Trophoblast cell (in vitro differentiated cells and primary cell): ENCODE results near the gene GATA3.

Experiments
- DNase-seq, 2 donors: peaks; one replicate each; pipeline ENCODE4 v3.0.0-alpha.2; 2016
- H2AFZ ChIP-seq: 2 replicates; pipeline ENCODE4 v1.6.1; 2013; ENCODE audit warnings: low read length, moderate library complexity, mild to moderate bottlenecking; ENCODE audit not compliant: insufficient read depth, poor library complexity
- H2AK5ac ChIP-seq: 2 replicates; pipeline ENCODE4 v1.6.1; 2013; ENCODE audit warnings: mild to moderate bottlenecking, low read length
- H2BK120ac ChIP-seq: 2 replicates; pipeline ENCODE4 v1.6.1; 2013; ENCODE audit warnings: low read length, mild to moderate bottlenecking, moderate library complexity; ENCODE audit not compliant: insufficient read depth, poor library complexity
- H2BK12ac ChIP-seq: 2 replicates; pipeline ENCODE4 v1.6.1; 2013; ENCODE audit warnings: mild to moderate bottlenecking, low read length, moderate library complexity
- H2BK5ac ChIP-seq: 2 replicates; pipeline ENCODE4 v1.6.1; 2013; ENCODE audit warnings: low read length, low read depth, moderate library complexity, mild to moderate bottlenecking; ENCODE audit not compliant: poor library complexity
- H3K14ac ChIP-seq: 2 replicates; pipeline ENCODE4 v1.6.1; 2013; ENCODE audit warnings: mild to moderate bottlenecking, low read length
- H3K18ac ChIP-seq: 2 replicates; pipeline ENCODE4 v1.6.1; 2013; ENCODE audit warnings: mild to moderate bottlenecking, low read length
- H3K23ac ChIP-seq: 2 replicates; pipeline ENCODE4 v1.6.1; 2013; ENCODE audit warnings: low read length
- H3K27ac ChIP-seq: 2 replicates; pipeline ENCODE4 v1.5.1; 2013; ENCODE audit warnings: low read depth, mild to moderate bottlenecking, inconsistent platforms, low read length, moderate library complexity
- H3K27me3 ChIP-seq: 2 replicates; pipeline ENCODE4 v1.6.1; 2013; ENCODE audit warnings: inconsistent platforms, mild to moderate bottlenecking, low read length, moderate library complexity; ENCODE audit not compliant: insufficient read depth
- H3K36me3 ChIP-seq, 2 experiments: 1 replicate in 1 of 2; 2 replicates in 1 of 2; pipeline ENCODE4 v1.6.1; 2013; ENCODE audit warnings: low read length in 2 of 2, mild to moderate bottlenecking in 2 of 2, moderate library complexity in 1 of 2; ENCODE audit not compliant: insufficient read depth in 2 of 2, control insufficient read depth in 1 of 2
- H3K4ac ChIP-seq: 2 replicates; pipeline ENCODE4 v1.6.1; 2013; ENCODE audit warnings: low read depth, mild to moderate bottlenecking, low read length, moderate library complexity
- H3K4me1 ChIP-seq, 2 experiments: 1 replicate in 1 of 2; 2 replicates in 1 of 2; pipeline ENCODE4 v1.6.1; 2013; ENCODE audit warnings: low read length in 2 of 2, mild to moderate bottlenecking in 2 of 2, moderate library complexity in 1 of 2; ENCODE audit not compliant: insufficient read depth in 2 of 2, control insufficient read depth in 1 of 2
- H3K4me2 ChIP-seq: 2 replicates; pipeline ENCODE4 v1.6.1; 2013; ENCODE audit warnings: inconsistent platforms, mild to moderate bottlenecking, low read length, moderate library complexity
- H3K4me3 ChIP-seq: 2 replicates; pipeline ENCODE4 v1.5.1; 2013; ENCODE audit warnings: mild to moderate bottlenecking, low read depth, low read length, inconsistent platforms
- H3K79me1 ChIP-seq: one replicate; pipeline ENCODE4 v1.6.1; 2013; ENCODE audit warnings: low read length
- H3K79me2 ChIP-seq: 2 replicates; pipeline ENCODE4 v1.6.1; 2013; ENCODE audit warnings: low read length, mild to moderate bottlenecking; ENCODE audit not compliant: control insufficient read depth, insufficient read depth, poor library complexity
- H3K9ac ChIP-seq: 2 replicates; pipeline ENCODE4 v1.6.1; 2013; ENCODE audit warnings: mild to moderate bottlenecking, low read length
- H3K9me3 ChIP-seq: 2 replicates; pipeline ENCODE4 v1.6.1; 2013; ENCODE audit warnings: low read depth, mild to moderate bottlenecking, control low read depth, inconsistent platforms, low read length; ENCODE audit not compliant: insufficient read depth
- H4K12ac ChIP-seq: 2 replicates; pipeline ENCODE4 v1.6.1; 2013; ENCODE audit warnings: low read depth, mild to moderate bottlenecking, low read length, moderate library complexity
- H4K8ac ChIP-seq: 2 replicates; pipeline ENCODE4 v1.6.1; 2013; ENCODE audit warnings: low read depth, mild to moderate bottlenecking, low read length, moderate library complexity
- H4K91ac ChIP-seq: one replicate; pipeline ENCODE4 v1.6.1; 2013; ENCODE audit warnings: low read depth, mild to moderate bottlenecking, low read length, moderate library complexity
- WGBS: extraction: QIAGEN DNeasy Blood & Tissue Kit; methylation state at CpG from one replicate; pipeline ENCODE4 v1.1.7; 2013; ENCODE audit warnings: missing lambda C conversion rate; ENCODE audit not compliant: insufficient read length, insufficient coverage; ENCODE audit errors: extremely low coverage; 5-methylcytosine and 5-hydroxymethylcytosine counted together

GATA3 gene

GRCh38 chr10:8013619-8014018, 40.9 kb upstream of the GATA3 start:
- H3K79me1 ChIP-seq: no peaks in the 10 kb centered on the region
- no peak for DNase-seq
- H3K9ac ChIP-seq: no peak overlapping the region
- no peak overlapping the region for H3K4ac ChIP-seq
- H3K27ac ChIP-seq: no peak overlapping the region
- no peaks in the 10 kb centered on the region for H3K27me3 ChIP-seq
- no peak overlapping the region for H2BK5ac ChIP-seq
- H4K12ac ChIP-seq: no peak overlapping the region
- no CpG with 5 or more reads among the region's 10 CpGs for WGBS
- H3K4me2 ChIP-seq: no peak overlapping the region
- no peak overlapping the region for H2BK120ac ChIP-seq
- H2AK5ac ChIP-seq: no peak overlapping the region
- no peaks in the 10 kb centered on the region for H3K9me3 ChIP-seq
- no peak overlapping the region for H2BK12ac ChIP-seq
- H3K79me2 ChIP-seq: no peaks in the 10 kb centered on the region
- H4K91ac ChIP-seq: no peak overlapping the region
- H3K14ac ChIP-seq: no peak overlapping the region
- no peak overlapping the region for H2AFZ ChIP-seq
- no peak overlapping the region for H3K23ac ChIP-seq
- H3K4me1 ChIP-seq: peaks cover 2 to 5% of the 10 kb centered on the region in 2 experiments
- H3K4me3 ChIP-seq: no peak overlapping the region
- no peak overlapping the region for H4K8ac ChIP-seq
- peaks cover 9 to 10% of the 10 kb centered on the region in 2 experiments for H3K36me3 ChIP-seq
- H3K18ac ChIP-seq: no peak overlapping the region

GRCh38 chr10:8014649-8015048, 39.8 kb upstream of the GATA3 start:
- Histone ChIP-seq H3K4me1 (peaks cover 2 to 5% of the 10 kb centered on the region in 2 experiments), H3K18ac (no peak overlapping the region), H3K23ac (no peak overlapping the region), H2AFZ (no peak overlapping the region), H2BK12ac (no peak overlapping the region), H4K8ac (no peak overlapping the region), H3K4me2 (no peak overlapping the region), H2BK120ac (no peak overlapping the region), H2BK5ac (no peak overlapping the region), H3K79me1 (no peaks in the 10 kb centered on the region), H3K79me2 (no peaks in the 10 kb centered on the region), H3K14ac (no peak overlapping the region), H2AK5ac (no peak overlapping the region), H3K9me3 (no peaks in the 10 kb centered on the region), H3K4me3 (no peak overlapping the region), H3K9ac (no peak overlapping the region), H4K12ac (no peak overlapping the region), H3K36me3 (peaks cover 8 to 9% of the 10 kb centered on the region in 2 experiments), H4K91ac (no peak overlapping the region), H3K27ac (no peak overlapping the region), H3K4ac (no peak overlapping the region), H3K27me3 (no peaks in the 10 kb centered on the region)
- no CpG with 5 or more reads among the region's 16 CpGs for WGBS
- DNase-seq: no peak

- no peaks in the 10 kb centered on the region for H3K79me2 ChIP-seq
- no peaks in the 10 kb centered on the region for H3K9me3 ChIP-seq
- no peak overlapping the region for H4K12ac ChIP-seq
- no peak overlapping the region for H4K8ac ChIP-seq
- H3K14ac ChIP-seq: no peak overlapping the region
- DNase-seq: peak in 1 of 2 donors; percentile 18
- peaks cover 2 to 5% of the 10 kb centered on the region in 2 experiments for H3K4me1 ChIP-seq
- no peak overlapping the region for H3K4me3 ChIP-seq
- no CpG with 5 or more reads among the region's 6 CpGs for WGBS
- no peaks in the 10 kb centered on the region for H3K79me1 ChIP-seq
- no peak overlapping the region for H4K91ac ChIP-seq
- no peak overlapping the region for H2BK12ac ChIP-seq
- no peak overlapping the region for H3K23ac ChIP-seq
- peak overlapping the region; percentile 16 for H3K4me2 ChIP-seq
- H3K9ac ChIP-seq: no peak overlapping the region
- no peak overlapping the region for H2AK5ac ChIP-seq
- no peak overlapping the region for H2AFZ ChIP-seq
- H2BK5ac ChIP-seq: no peak overlapping the region
- peaks cover 6 to 7% of the 10 kb centered on the region in 2 experiments for H3K36me3 ChIP-seq
- no peak overlapping the region for H2BK120ac ChIP-seq
- H3K18ac ChIP-seq: no peak overlapping the region
- no peak overlapping the region for H3K4ac ChIP-seq
- no peak overlapping the region for H3K27ac ChIP-seq
- no peaks in the 10 kb centered on the region for H3K27me3 ChIP-seq
These were observed 37.2 kb upstream of the GATA3 start for GRCh38 chr10:8017277-8017676.

- Histone ChIP-seq H3K4me1 (no peaks in the 10 kb centered on the region), H4K12ac (no peak overlapping the region), H3K36me3 (no peaks in the 10 kb centered on the region), H3K9ac (no peak overlapping the region), H2BK120ac (no peak overlapping the region), H4K8ac (no peak overlapping the region), H3K27ac (no peak overlapping the region), H3K18ac (no peak overlapping the region), H2BK12ac (no peak overlapping the region), H3K79me2 (no peaks in the 10 kb centered on the region), H4K91ac (no peak overlapping the region), H3K4ac (no peak overlapping the region), H3K4me3 (no peak overlapping the region), H3K79me1 (no peaks in the 10 kb centered on the region), H3K23ac (no peak overlapping the region), H2BK5ac (no peak overlapping the region), H2AK5ac (no peak overlapping the region), H2AFZ (no peak overlapping the region), H3K27me3 (no peaks in the 10 kb centered on the region), H3K14ac (no peak overlapping the region), H3K4me2 (no peak overlapping the region), H3K9me3 (no peaks in the 10 kb centered on the region)
- no peak for DNase-seq
- no CpG with 5 or more reads among the region's 4 CpGs for WGBS
These were observed 31.2 kb upstream of the GATA3 start for GRCh38 chr10:8023321-8023720.
